Spleen (tissue), 7 donors: ENCODE results near the gene GNAS-AS1.

ENCODE experiments used
- POLR2A ChIP-seq, 3 donors: fragments of 450-650 bp; IDR thresholded peaks; one replicate each; pipeline ENCODE4 v1.5.1; 2017; ENCODE audit warnings: antibody characterized with exemption in 3 of 3, mild to moderate bottlenecking in 1 of 3
- POLR2AphosphoS5 ChIP-seq, 3 donors: sonication (generic); formaldehyde crosslinking; IDR thresholded peaks; one replicate each; pipeline ENCODE4 v1.5.1; 2017; ENCODE audit warnings: antibody characterized with exemption in 3 of 3
- TF ChIP-seq, protein P1 (sequence below), 11 experiments: fragments of 200-600 bp in 7 of 11; fragments of 450-650 bp in 4 of 11; sonication (generic) in 4 of 11; IDR thresholded peaks in 8 of 11; conservative IDR thresholded peaks in 3 of 11; 1 replicate in 7 of 11; 2 replicates in 4 of 11; pipeline versions ENCODE4 v1.4.0 to v1.8.0; 2016 to 2021; ENCODE audit warnings: antibody characterized with exemption in 11 of 11, inconsistent platforms in 4 of 11, mild to moderate bottlenecking in 1 of 11
- donor health status: DM: no; HTN: no; CAD: no; lungs with moderate emphysema.
- donor health status: DM: no; HTN: no; CAD: no.
- donor health status: DM: no; HTN: no; CAD: no.

DNA sequence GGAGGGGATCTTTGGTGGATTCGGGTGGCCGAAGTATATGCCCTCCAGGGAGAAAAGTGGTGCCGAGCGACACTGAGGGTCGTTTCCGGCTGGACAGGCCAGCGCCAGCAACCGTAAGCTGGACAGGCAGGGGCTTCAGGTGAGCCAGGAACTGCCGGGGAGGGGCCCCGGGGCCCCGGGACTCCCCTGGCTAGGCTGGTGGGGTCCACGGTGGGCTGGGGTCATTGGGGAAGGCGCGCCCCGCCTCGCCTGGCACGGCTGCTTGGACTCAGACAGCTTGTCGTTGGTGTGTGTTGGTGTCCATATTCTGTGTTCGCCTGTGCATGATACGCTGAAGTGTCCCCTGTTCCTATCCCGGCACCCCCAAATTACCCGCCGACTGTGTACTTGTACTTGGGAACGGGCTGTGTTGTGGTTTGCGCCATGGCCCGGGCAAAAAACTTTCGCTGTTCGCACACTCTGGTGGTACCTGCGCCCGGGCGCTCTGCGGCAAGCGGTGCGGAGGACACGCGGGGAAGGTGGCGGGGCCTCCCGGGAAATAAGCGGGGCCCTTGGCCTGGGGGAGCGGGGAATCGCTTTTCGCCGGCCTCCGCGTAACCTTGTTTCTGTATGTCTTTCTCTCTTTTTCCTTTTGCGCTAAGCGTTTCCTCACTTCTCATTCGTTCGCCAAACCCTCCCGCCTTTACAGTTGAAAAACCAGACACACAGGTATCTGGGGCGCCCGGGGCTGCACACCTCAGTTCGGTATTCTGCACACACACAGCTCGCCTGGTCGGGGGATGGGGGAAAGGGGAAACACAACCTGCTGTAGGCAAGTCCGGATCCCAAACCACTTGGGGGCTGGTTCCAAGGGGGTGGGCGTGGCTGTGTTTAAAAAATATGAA lies 5.0 kb upstream of the GNAS-AS1 start:
- TF ChIP-seq, protein P1, sequence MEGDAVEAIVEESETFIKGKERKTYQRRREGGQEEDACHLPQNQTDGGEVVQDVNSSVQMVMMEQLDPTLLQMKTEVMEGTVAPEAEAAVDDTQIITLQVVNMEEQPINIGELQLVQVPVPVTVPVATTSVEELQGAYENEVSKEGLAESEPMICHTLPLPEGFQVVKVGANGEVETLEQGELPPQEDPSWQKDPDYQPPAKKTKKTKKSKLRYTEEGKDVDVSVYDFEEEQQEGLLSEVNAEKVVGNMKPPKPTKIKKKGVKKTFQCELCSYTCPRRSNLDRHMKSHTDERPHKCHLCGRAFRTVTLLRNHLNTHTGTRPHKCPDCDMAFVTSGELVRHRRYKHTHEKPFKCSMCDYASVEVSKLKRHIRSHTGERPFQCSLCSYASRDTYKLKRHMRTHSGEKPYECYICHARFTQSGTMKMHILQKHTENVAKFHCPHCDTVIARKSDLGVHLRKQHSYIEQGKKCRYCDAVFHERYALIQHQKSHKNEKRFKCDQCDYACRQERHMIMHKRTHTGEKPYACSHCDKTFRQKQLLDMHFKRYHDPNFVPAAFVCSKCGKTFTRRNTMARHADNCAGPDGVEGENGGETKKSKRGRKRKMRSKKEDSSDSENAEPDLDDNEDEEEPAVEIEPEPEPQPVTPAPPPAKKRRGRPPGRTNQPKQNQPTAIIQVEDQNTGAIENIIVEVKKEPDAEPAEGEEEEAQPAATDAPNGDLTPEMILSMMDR (IDR thresholded peaks at IDR 0.05 in 8 of 11, conservative IDR thresholded peaks at IDR 0.05 in 3 of 11) = no peak
- TF ChIP-seq POLR2A (IDR thresholded peaks at IDR 0.05) (no peak), POLR2AphosphoS5 (IDR thresholded peaks at IDR 0.05) (no peak)
